NCI-H345 (cell line): ENCODE measurements around the gene SLC39A1.
A peak's percentile ranks its signal among the peaks of the same experiment; 100 is the strongest.

Experiments used
- DNase-seq: peaks from one replicate; lab custom pipeline; 2025; lab: John Stamatoyannopoulos, UW

The SLC39A1 gene

GRCh38 chr1:153977250-153978240 lies 14.2 kb upstream of the SLC39A1 start, which contains the start of gene JTB:
Gene JTB, minus strand, starts transcription at chr1:153977674. Its CDS starts 422 bp downstream, at chr1:153977252.
- DNase-seq = peak; percentile 97

- DNase-seq = no peak
Observed at GRCh38 chr1:153976819-153977249, 13.5 kb upstream of the SLC39A1 start.

GRCh38 chr1:153973525-153973924 lies 10.2 kb upstream of the SLC39A1 start:
- DNase-seq = no peak

DNA sequence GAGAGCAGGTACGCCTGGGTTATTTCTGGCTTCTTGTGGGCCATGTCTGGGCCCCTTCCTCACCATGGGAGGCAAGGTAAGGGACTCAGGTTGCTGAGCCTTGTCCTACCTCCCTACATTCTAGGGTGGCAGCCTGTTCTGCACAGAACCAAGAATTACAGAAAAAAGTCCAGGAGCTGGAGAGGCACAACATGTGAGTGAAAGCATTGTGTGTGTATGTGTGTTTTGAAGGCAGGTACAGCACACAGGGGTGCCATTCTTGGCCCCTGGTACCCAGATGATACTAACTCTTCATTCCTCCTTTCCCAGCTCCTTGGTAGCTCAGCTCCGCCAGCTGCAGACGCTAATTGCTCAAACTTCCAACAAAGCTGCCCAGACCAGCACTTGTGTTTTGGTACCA lies 9.7 kb upstream of the SLC39A1 start:
- DNase-seq = no peak

- DNase-seq = no peak
Observed at GRCh38 chr1:153970346-153970745, 7.0 kb upstream of the SLC39A1 start.

GRCh38 chr1:153968972-153969371 lies 5.6 kb upstream of the SLC39A1 start:
- DNase-seq = no peak

DNA sequence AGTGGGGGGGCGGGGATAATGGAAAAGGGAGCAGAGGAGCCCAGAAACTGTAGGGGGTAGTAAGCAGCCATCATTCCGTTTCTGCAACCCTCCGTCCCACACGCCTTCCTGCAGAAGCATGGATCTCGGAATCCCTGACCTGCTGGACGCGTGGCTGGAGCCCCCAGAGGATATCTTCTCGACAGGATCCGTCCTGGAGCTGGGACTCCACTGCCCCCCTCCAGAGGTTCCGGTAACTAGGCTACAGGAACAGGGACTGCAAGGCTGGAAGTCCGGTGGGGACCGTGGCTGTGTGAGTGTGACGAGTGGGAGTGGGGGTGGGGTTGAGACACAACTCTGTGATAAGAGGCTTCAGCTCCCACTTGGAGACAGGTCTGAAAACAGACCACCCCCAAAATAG lies 5.1 kb upstream of the SLC39A1 start:
- no peak for DNase-seq

DNA sequence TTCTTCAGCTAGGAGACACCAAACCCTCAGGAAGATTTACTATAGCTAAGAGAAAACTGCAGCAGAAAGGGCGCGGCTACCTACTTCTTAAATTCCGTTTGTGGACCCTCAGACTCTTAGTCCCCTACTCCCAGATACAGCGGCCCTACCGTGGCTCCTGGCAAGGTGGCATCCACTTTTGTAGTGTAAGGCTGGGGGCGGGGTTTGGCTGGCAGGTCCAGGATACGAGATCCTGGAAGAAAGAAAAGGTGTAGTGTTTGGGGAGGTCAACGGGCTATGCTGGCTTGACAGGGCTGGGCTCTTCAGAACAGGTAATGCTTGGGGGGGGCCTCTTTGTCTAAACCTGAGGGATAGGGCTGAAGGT lies 4.6 kb upstream of the SLC39A1 start:
- peak; percentile 77 for DNase-seq

DNA sequence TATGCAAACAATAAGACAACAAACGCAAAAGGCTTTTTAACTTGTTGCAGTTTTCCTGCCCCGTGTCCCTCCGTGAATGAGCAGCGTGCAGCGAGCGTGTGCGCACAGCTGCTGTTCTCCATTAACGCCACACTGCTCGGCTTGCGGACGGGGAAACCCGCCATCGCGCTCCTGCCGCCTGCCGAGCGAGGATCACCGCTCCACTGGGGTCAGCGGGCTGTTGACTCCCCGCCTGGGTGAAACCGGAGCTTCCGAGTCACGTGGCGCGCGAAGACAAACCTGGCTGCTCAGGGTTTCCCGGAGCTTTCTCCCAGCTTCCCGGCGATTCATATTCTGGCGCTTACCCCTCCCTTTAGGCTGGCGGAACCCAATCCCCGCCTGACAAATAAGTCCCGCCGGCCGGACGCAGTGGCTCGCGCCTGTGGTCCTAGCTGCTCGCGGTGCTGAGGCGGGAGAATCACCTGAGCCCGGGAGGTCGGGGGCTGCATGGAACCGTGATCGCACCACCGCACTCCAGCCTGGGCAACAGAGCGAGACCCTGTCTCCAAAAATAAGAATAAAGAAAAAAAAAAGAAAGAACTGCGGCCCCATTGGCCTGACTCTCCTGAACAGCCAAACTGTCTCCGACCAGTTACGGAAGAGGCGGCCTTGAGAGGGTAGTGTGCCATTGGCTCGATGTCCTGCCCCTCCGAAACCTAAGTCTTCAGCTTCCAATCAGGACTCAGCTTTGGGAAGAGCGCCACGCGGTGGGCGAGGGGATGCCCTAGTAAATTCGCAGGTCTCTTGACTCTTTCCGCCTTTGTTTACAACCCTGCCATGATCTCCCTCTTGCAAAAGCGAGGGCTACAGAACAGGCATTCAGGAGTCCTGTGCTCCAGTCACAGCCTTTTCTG lies 4.0 kb upstream of the SLC39A1 start, which contains the start of gene CREB3L4:
TSS of gene CREB3L4 (plus strand) at position 796 of the 893 bp plus-strand sequence. CDS start 624 bp downstream, outside the sequence.
- peak; percentile 100 for DNase-seq

- peak; percentile 75 for DNase-seq
Observed at GRCh38 chr1:153963850-153964331, 554 bp upstream of the SLC39A1 start.

DNA sequence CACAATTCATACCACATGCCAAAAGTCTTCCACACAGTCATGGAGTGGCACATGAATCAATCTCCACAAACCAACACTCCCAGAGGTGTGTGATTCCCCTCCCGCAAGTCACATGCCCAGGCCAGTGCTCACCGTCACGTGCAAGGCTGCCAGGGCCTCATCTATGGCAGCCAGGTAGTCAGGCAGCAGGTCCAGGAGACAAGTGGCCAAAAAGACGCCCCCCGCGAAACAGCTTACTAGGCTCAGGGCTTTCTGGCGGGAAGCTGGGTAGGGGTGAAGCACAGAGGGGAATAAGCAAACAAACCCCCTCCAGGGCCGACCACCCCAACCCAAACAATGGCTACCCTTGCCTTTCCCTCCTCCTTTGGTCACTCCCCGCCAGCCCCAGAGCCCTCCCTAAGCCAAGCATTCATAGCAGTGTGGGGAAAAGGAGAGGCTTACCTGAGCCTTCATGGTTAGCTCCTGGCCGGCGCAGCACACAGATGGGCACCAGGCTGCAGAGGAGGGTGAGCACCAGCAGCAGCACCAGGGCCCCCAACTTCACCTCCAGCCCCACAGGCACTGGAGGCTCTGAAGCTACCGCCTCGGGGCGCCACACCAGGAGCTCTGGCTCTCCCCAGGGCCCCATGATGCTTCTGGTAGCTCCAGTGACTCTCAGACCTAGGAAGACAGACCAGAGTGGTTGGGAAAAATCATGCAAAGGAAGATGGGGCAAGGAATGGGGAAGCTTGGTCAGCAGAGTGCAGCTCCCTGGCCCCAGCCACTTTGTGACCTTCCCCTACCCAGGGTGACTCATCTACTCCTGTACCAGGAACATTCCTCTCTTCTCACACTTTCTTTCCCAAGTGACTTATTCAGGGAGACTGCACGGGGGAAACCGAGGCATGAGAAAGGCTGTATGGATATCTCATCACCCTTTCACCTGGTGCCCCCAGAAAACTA lies 978 bp downstream of the SLC39A1 start:
- DNase-seq = no peak

DNA sequence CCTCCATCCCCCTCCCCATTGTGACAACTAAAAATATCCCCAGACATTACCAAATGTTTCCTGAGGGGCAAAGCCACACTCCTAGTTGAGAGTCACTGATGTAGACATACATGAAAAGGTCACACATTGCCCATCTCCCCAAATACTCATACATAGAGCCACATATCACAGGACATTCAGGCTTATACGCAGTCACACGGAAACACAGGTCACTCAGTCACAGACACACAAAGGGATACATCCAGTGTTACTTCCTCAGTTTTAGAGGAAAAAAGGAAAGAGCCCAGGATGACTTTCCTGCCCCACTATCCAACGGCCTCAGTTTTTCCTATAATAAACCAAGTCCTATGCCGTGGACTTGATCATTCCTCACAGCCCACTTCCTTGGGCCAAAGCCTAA lies 1.9 kb downstream of the SLC39A1 start:
- no peak for DNase-seq

DNA sequence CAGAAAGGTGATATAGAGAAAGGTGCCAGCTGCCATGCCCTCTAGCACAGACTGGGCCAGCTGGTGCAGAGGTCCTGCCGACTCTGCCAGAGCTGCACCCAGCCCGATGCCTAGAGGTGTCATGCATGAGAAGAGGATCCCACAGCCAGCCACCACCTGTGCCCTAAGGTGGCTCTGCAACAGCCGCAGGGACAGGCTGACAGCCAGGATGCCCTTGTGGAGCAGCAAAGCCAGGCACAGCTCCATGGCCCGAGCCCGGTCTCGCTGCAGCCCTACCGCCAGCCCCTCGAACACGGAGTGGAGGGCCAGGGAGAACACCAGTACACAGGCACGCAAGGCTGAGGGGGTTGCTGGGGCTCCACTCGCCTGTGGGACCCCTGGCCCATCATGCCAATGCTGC lies 3.1 kb downstream of the SLC39A1 start:
- DNase-seq = no peak

- no peak for DNase-seq
Observed at GRCh38 chr1:153959454-153959853, 3.9 kb downstream of the SLC39A1 start.

DNA sequence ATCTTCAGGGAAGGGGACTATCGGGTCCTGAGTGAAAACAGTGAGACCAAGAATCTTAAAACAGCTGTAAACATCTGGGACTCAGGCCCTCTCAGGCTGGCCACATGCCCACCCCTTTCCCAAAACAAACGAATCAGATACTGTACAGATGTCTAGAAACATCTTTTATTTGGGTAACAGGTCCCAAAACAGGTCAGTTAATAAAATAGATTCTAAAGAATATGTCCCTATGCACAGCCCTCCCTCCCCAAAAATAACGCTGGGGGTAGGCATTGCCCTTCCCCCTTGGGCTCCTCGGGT lies 4.4 kb downstream of the SLC39A1 start:
- DNase-seq = no peak

- DNase-seq = peak; percentile 100
Observed at GRCh38 chr1:153958111-153958960, 5.0 kb downstream of the SLC39A1 start, which contains the start of gene CRTC2. Gene CRTC2, minus strand, starts transcription at chr1:153958612. Its CDS starts 115 bp downstream, at chr1:153958497.

DNA sequence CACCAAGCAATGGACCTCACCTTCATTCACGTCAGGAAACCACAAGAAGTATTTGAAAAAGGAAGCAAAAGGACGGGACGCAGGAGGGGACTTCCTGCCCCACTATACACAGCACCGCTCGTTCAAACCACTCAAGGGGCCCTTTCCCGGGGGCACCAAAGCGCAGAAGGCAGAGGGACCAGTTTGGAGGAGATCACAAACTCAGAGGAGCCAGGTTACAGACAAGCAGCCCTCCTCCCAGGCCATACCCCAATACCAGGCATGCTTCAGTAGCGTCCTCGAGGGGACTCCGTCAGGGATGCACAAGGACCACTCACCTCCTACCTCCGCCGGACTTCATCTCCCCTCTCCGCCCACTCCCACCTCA lies 5.6 kb downstream of the SLC39A1 start:
- DNase-seq = no peak

DNA sequence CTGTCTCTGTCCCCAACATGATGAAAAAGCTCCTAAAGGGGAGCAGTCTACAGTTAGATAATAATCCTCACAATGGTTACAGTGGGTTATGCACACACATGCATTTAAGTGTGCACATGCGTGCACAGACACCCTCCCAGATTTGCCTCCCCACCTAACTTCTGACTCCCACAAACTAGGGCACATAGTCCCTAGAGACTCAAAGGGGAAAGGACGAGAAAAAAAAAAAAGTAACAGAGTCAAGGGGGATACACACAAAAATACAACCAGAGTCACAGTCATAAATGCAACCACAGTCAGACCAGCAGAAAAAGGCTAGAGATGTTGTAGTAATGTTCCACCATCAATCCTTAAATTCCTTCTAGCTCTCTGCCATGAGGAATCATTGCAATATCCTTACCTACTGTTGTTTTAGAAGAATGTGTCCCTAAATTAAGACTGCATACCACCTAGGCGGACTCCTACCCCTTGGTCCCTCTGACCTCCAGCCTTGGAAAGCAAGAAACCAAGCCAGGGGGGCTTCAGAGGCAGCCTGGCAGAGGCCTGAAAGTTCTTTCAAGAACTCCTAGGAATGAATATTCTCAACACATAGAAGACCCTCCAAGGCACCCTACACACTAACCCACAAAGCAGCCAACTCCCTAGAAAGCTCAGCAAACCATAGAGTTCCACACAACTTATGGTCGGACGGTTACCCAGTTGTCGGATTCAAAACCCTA lies 6.2 kb downstream of the SLC39A1 start:
- DNase-seq = no peak

DNA sequence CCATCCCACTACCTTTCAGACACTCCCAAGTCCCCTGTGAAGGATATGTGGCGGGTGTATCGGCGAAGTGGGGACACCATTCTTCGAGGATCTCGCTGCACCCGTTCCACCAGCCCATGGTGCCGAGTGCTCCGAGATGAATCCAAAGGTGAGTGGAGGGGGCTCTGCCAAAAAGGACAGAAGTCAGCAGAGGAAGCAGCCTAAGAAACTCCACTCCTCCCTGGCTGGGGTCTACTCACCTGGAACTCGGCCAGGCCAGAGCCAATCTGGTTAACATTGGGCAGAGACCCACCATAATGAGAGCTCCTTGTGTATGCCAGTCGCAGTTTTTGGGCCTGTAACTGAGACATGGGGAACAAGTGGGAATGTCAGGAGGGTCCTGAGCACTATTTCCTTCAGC lies 8.5 kb downstream of the SLC39A1 start:
- DNase-seq = no peak
